Gastroesophageal sphincter (tissue), 3 donors: ENCODE results near the gene RAB3C.

Experiments
- CTCF ChIP-seq, 4 experiments: fragments of 200-600 bp in 2 of 4; fragments of 450-650 bp in 2 of 4; sonication (generic) in 1 of 4; IDR thresholded peaks; one replicate each; pipeline ENCODE4 v1.5.1; 2017 to 2019; ENCODE audit warnings: antibody characterized with exemption in 4 of 4, mild to moderate bottlenecking in 2 of 4, moderate library complexity in 2 of 4
- EP300 ChIP-seq: sonication (generic); formaldehyde crosslinking; IDR thresholded peaks from one replicate; pipeline ENCODE4 v1.6.1; 2017; ENCODE audit warnings: antibody characterized with exemption, mild to moderate bottlenecking
- POLR2A ChIP-seq, 2 donors: fragments of 450-650 bp; IDR thresholded peaks; one replicate each; pipeline ENCODE4 v1.6.1; 2017; ENCODE audit warnings: antibody characterized with exemption in 2 of 2, mild to moderate bottlenecking in 2 of 2, moderate library complexity in 1 of 2
- POLR2AphosphoS5 ChIP-seq: sonication (generic); formaldehyde crosslinking; IDR thresholded peaks from one replicate; pipeline ENCODE4 v1.6.1; 2017; ENCODE audit warnings: antibody characterized with exemption

- TF ChIP-seq POLR2AphosphoS5 (no peak), CTCF (IDR thresholded peaks at IDR 0.05) (no peak), POLR2A (IDR thresholded peaks at IDR 0.05) (no peak), EP300 (no peak)
Observed at GRCh38 chr5:58677650-58678049, 94.8 kb downstream of the RAB3C start.
